HG02798 (cell line): ENCODE results near the gene C2orf80.
"Not testable (repeated sequence)": the region's sequence is repeated elsewhere in the genome, so short reads cannot be mapped to it uniquely, and the experiment has no call there.

Experiments used
- ATAC-seq: cut with Tn5 transposase; IDR thresholded peaks from one replicate; pipeline ENCODE4 v1.9.1; 2021; ENCODE audit warnings: mild to moderate bottlenecking; ENCODE audit not compliant: unreplicated experiment, poor library complexity

The C2orf80 gene

DNA sequence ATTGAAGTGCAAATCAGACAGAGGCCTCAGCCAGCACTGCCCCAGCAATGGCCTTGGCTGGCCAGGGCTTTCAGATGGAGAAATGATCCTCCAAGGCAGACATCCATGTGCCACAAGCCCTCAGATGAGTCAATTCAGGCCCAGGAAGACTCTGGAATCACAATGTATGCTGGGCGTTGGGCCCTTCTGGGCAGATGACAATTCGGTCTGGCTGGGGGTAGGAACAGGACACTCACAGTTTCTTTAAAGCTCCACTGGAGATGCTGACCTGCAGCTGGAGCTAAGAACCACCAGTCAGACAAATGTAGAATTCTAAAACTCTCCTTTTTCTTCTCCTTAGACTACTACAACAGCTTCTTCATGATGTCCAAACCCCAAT is 53.1 kb downstream of the C2orf80 start:
- no peak for ATAC-seq

DNA sequence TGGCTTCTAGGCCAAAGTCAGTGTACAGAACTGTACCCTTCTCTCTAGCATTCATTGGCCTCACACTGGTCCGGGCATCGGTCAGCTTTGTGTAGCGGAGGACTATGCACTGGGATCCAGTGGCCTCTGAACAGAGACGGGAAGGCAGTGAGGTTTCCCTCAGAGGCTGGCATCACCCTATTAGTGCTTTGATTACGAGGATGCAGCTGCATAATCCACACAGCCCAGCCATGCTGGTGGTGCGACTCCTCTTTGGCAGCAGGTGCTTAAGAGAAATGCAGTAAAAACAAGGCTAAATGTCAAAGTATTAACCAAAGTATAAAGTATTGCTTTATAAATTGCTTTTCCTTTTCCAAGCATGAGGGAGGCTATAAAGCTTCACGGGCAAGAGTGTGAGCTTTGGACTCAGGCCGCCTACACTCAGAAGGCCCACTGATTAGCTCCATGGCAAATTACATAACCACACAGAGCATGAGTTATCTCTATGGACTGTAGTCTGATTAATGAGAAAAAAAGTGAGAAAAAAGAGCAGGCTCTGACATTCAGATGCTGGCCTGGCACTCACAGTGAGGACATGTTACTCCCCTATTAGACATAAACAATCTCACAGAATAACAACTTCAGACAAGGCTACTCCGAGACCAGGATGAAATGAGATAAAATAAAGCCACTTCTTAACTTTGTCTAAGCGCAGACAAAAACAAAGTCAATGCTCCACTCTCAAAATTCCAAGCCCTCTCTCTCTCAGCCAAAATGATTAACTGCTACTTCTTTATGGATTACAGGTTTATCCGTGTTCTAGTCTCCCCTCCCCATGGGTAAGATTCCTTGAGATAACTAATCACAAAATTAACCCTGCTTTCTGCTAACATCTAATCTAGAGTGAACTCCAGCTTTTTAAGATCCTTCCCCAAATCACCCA is 53.8 kb downstream of the C2orf80 start:
- no peak for ATAC-seq

DNA sequence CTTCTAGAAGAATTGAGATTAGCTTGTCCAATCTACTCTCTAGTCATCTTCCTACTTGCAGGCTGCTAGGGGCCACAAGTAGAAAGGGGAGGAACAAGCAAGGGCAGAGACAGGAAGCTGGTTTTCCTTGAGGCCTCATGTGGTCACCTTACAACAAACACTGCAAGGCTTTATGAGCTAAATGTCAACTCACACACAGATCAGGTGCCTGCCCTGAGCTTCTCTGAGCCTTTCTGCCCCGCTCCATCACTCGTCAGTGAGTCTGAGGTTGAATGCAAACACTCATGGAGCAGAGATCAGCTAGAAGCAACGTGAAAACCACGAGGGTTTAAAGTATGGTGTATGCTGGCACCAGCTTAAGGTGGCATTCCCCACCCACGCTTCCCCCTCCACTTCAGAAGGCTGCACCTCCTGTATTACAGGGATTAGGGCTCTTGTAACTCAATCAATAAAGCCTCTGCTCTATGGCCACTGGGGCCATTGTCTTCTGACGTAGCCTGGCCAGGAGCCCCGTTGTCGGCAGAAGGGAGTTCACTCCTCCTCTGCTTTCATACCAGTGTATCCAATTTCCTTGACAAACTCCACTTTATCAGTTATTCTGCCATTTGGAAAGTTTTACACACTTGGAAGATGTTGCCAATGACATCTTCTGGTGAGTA is 54.8 kb downstream of the C2orf80 start:
- no peak for ATAC-seq

GRCh38 chr2:208130712-208131110 is 59.1 kb downstream of the C2orf80 start:
- ATAC-seq, result no peak

- ATAC-seq, result no peak
Measured at GRCh38 chr2:208129744-208130711, 59.8 kb downstream of the C2orf80 start, which contains the start of gene CRYGC. CRYGC (minus strand) TSS chr2:208129828; CDS start chr2:208129792, 36 bp downstream.

GRCh38 chr2:208128136-208128535 is 61.7 kb downstream of the C2orf80 start:
- no peak for ATAC-seq

DNA sequence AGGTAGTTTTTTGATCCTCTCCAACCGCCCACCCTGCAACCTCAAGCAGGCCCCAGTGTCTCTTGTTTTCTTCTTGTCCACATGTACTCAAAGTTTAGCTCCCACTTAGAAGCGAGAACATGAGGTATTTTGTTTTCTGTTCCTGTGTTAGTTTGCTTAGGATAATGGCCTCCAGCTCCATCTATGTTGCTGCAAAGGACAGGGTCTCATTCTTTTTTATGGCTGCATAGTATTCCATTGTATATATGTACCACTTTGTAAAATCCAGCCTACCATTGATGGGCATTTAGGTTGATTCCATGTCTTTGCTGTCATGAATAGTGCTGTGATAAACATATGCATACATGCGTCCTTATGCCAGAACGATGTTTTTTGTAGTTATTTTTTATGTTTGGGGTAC is 62.7 kb downstream of the C2orf80 start:
- ATAC-seq, result no peak

DNA sequence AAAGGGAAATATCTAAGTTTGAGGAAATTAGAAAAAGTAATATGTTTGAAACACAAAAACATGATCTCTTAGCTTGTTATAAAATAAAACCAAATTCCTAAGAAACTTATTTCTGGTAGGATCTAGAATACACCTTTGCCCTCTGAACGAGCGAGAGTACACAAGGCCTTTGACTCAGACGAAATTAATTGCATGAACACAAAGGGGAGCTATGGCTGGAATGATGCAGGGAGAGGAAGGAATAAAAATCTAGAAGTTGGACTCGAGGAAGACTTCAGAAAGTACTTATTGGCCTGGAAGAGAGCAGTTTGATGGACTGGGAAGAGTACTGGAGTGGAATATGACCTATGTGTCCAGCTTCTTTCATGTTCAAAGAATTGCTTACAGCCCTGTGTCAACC is 64.6 kb downstream of the C2orf80 start:
- ATAC-seq, result no peak

DNA sequence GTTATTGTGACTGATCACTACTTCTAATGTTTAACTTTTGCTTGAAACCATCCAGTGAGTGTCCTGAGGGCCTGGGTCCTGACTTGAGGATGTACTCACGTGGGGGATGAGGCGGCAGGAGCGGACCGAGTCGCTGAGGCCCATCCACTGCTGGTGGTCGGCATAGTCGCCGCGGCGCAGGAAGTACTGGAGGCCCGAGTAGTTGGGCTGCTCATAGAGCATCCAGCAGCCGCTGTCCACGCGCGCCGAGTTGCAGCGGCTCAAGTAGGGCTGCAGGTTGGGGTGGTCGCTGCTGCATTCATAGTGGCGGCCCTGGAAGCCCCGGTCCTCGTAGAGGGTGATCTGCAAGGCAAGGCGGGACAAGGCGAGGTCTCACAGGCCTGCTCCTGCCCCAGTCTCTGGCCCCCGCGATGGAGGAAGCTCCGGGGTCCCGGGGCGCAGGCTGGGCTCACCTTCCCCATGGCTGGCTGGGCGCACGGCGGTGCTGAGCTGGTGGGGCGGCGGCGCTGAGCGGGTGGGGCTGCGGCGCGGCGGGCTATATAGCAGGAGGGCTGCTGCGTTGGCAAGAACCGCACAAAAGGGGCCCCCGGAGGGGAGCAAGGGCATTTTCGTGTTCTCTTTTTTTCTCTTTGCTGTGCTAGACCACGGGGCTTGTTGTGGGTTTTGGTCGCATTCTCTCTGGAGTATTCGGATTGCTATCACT is 65.7 kb downstream of the C2orf80 start, which contains the start of gene CRYGD:
Gene CRYGD (minus strand): TSS at position 512 of the 703 bp plus-strand sequence. CDS start 51 bp downstream, at position 461.
- ATAC-seq, result not testable (repeated sequence)

GRCh38 chr2:208122248-208122647 is 67.6 kb downstream of the C2orf80 start:
- no peak for ATAC-seq

- ATAC-seq, result no peak
Measured at GRCh38 chr2:208118918-208119317, 70.9 kb downstream of the C2orf80 start.

GRCh38 chr2:208117390-208117789 is 72.4 kb downstream of the C2orf80 start:
- ATAC-seq, result not testable (repeated sequence)
